Activated CD4-positive, alpha-beta T cell treated with anti-CD3 and anti-CD28 coated beads, Interleukin-2, Interleukin-6, amounts not matched to agents 100 ng/mL and 50 ng/mL, durations not matched to agents 16 hours and 8 hours (primary cell): Measurements from ENCODE around the gene TMEM238.

Experiments used
- DNase-seq: peaks from one replicate; pipeline ENCODE4 v3.0.0-alpha.2; 2020

TMEM238 gene

GRCh38 chr19:55376241-55376933 lies 7.7 kb downstream of the TMEM238 start, which contains the start of gene TMEM190:
TSS of gene TMEM190 (plus strand) at chr19:55376826. CDS start at chr19:55376854, 28 bp downstream.
- no peak for DNase-seq

GRCh38 chr19:55373993-55374757 lies 9.9 kb downstream of the TMEM238 start:
- DNase-seq: no peak

- DNase-seq: no peak
These were observed 10.6 kb downstream of the TMEM238 start for GRCh38 chr19:55373306-55373992.

GRCh38 chr19:55372316-55373081 lies 11.6 kb downstream of the TMEM238 start:
- DNase-seq: no peak

GRCh38 chr19:55370305-55370988 lies 13.6 kb downstream of the TMEM238 start, which contains the start of gene IL11:
TSS of gene IL11 (minus strand) at chr19:55370463. CDS start at chr19:55370310, 153 bp downstream.
- no peak for DNase-seq

GRCh38 chr19:55369653-55370304 lies 14.3 kb downstream of the TMEM238 start:
- DNase-seq: no peak

- DNase-seq: no peak
These were observed 15.2 kb downstream of the TMEM238 start for GRCh38 chr19:55368701-55369563.

GRCh38 chr19:55368106-55368505 lies 16.0 kb downstream of the TMEM238 start:
- DNase-seq: no peak

GRCh38 chr19:55366790-55367189 lies 17.3 kb downstream of the TMEM238 start:
- DNase-seq: no peak

GRCh38 chr19:55365964-55366363 lies 18.1 kb downstream of the TMEM238 start:
- DNase-seq: no peak

GRCh38 chr19:55365245-55365644 lies 18.8 kb downstream of the TMEM238 start:
- no peak for DNase-seq

GRCh38 chr19:55362990-55363716 lies 20.9 kb downstream of the TMEM238 start, which contains the start of gene GARIN5B:
TSS of gene GARIN5B (minus strand) at chr19:55363260. CDS start at chr19:55363066, 194 bp downstream.
- no peak for DNase-seq

- no peak for DNase-seq
These were observed 21.7 kb downstream of the TMEM238 start for GRCh38 chr19:55362174-55362989.

- DNase-seq: no peak
These were observed 23.2 kb downstream of the TMEM238 start for GRCh38 chr19:55360902-55361301.

- DNase-seq: no peak
These were observed 24.9 kb downstream of the TMEM238 start for GRCh38 chr19:55358943-55359908.

- DNase-seq: no peak
These were observed 25.6 kb downstream of the TMEM238 start for GRCh38 chr19:55358493-55358892.

GRCh38 chr19:55355213-55355821 lies 28.8 kb downstream of the TMEM238 start:
- no peak for DNase-seq
